ENCODE results near the gene SP6. TPM values are rescaled to one million over a fixed set of nuclear protein-coding genes. Genes with fewer than 3 reads are reported as not detected.

SP6 gene
- total RNA-seq, 1 experiment from 2014 or later, result 3.1 TPM

- no peaks in the 10 kb centered on the region for H3F3A ChIP-seq (ENCODE audit: low read length, unreplicated experiment)
- ChIA-PET POLR2A (ENCODE audit: unreplicated experiment) (interaction anchor here (0.6 to 1.0 kb wide), 4 partner anchors 10 to 216 kb away, joined by 3 to 8 read pairs (median 4); partner anchors contain the start of genes NFE2L1 and OSBPL7), CTCF (interaction anchor here (0.6 to 1.0 kb wide), 2 partner anchors 9 to 547 kb away, joined by 3 to 5 read pairs; partner anchors contain the start of gene SCRN2)
- H3K4me3 ChIP-seq (ENCODE audit: low read length), result peak overlapping the region; percentile 71
- no peaks in the 10 kb centered on the region for H3K9me3 ChIP-seq (ENCODE audit: low read length)
- peak overlapping the region; percentile 1; the same call in 1 of the 2 replicates for H3K27ac ChIP-seq (ENCODE audit: low read length)
- H2AFZ ChIP-seq (ENCODE audit: low read length), result peak overlapping the region; percentile 85
- no peaks in the 10 kb centered on the region for H4K20me1 ChIP-seq (ENCODE audit: low read length)
- TSS peak; percentile 85 for BruUV-seq (replicated peaks)
- H3K9me2 ChIP-seq (replicated peaks; ENCODE audit: low read length), result no peaks in the 10 kb centered on the region
- peaks cover 28% of the 10 kb centered on the region for H3K79me2 ChIP-seq (ENCODE audit: low read length)
- ATAC-seq (peak; percentile 27; the same call in 1 of the 2 replicates), DNase-seq (no peak)
- peaks cover 17% of the 10 kb centered on the region for H3K4me1 ChIP-seq (ENCODE audit: insufficient read depth, low read length)
- peak overlapping the region; percentile 74 for H3K9ac ChIP-seq (ENCODE audit: low read length)
- intact Hi-C loops (cut with micrococcal nuclease), result loop anchor here (1.0 to 2.0 kb wide), 2 partner anchors 11 to 55 kb away; partner anchors contain the start of gene OSBPL7
- peak overlapping the region; percentile 95 for H3K4me2 ChIP-seq (ENCODE audit: low read length)
- H3K27me3 ChIP-seq (ENCODE audit: low read length), result no peaks in the 10 kb centered on the region
- TF ChIP-seq EZH2 (IDR thresholded peaks at IDR 0.05; ENCODE audit: low read length, unreplicated experiment), result no peak
- no peak for TF ChIP-seq CTCF (conservative IDR thresholded peaks at IDR 0.05; ENCODE audit: low read depth, low read length)
- no peak for TF ChIP-seq EZH2phosphoT487 (IDR thresholded peaks at IDR 0.05; ENCODE audit: borderline replicate concordance, low read length)
- peaks cover 13% of the 10 kb centered on the region for H3K36me3 ChIP-seq (ENCODE audit: low read depth, low read length)
Observed at GRCh38 chr17:47831934-47832327, 19.0 kb downstream of the SP6 start.

GRCh38 chr17:47831003-47831933 is 19.7 kb downstream of the SP6 start, which contains the start of the genes LRRC46 and MRPL10:
TSS of gene LRRC46 (plus strand) at chr17:47831670. CDS start at chr17:47831990, 320 bp downstream.
TSS of gene MRPL10 (minus strand) at chr17:47831541. CDS start at chr17:47831511, 30 bp downstream.
- BruUV-seq (replicated peaks), result TSS peak; percentile 83

More at GRCh38 chr17:47831003-47831933, 19.7 kb downstream of the SP6 start, which contains the start of the genes LRRC46 and MRPL10:
- peak; percentile 96 for DNase-seq
- H3K79me2 ChIP-seq (ENCODE audit: low read length), result peaks cover 28% of the 10 kb centered on the region
- peaks cover 20% of the 10 kb centered on the region for H3K36me3 ChIP-seq (ENCODE audit: low read depth, low read length)
- H3K9ac ChIP-seq (ENCODE audit: low read length), result peak within 1 kb of the TSS; percentile 74
- H3K9me2 ChIP-seq (replicated peaks; ENCODE audit: low read length), result no peaks in the 10 kb centered on the region
- ChIA-PET POLR2A (ENCODE audit: unreplicated experiment) (interaction anchor here (0.5 to 1.0 kb wide), 7 partner anchors 9 to 349 kb away, joined by 3 to 11 read pairs (median 3); partner anchors contain the start of genes NFE2L1 and OSBPL7), CTCF (interaction anchor here (0.6 to 1.0 kb wide), 3 partner anchors 10 to 547 kb away, joined by 3 to 5 read pairs (median 3); partner anchors contain the start of gene SCRN2)
- peak within 1 kb of the TSS; percentile 95 for H3K4me2 ChIP-seq (ENCODE audit: low read length)
- H2AFZ ChIP-seq (ENCODE audit: low read length), result peak within 1 kb of the TSS; percentile 85
- no peaks in the 10 kb centered on the region for H3F3A ChIP-seq (ENCODE audit: low read length, unreplicated experiment)
- peaks cover 17% of the 10 kb centered on the region for H3K4me1 ChIP-seq (ENCODE audit: insufficient read depth, low read length)
- TF ChIP-seq EZH2 (IDR thresholded peaks at IDR 0.05; ENCODE audit: low read length, unreplicated experiment), result no peak
- peak; percentile 86 for TF ChIP-seq CTCF (conservative IDR thresholded peaks at IDR 0.05; ENCODE audit: low read depth, low read length)
- H4K20me1 ChIP-seq (ENCODE audit: low read length), result no peaks in the 10 kb centered on the region
- peak within 1 kb of the TSS; percentile 11 for H3K27ac ChIP-seq (ENCODE audit: low read length)
- H3K4me3 ChIP-seq (ENCODE audit: low read length), result peak within 1 kb of the TSS; percentile 71
- intact Hi-C loops (cut with micrococcal nuclease), result loop anchor here (1.0 to 2.0 kb wide), 2 partner anchors 10 to 54 kb away; partner anchors contain the start of gene OSBPL7
- ATAC-seq, result peak; percentile 90
- no peaks in the 10 kb centered on the region for H3K27me3 ChIP-seq (ENCODE audit: low read length)
- H3K9me3 ChIP-seq (ENCODE audit: low read length), result no peaks in the 10 kb centered on the region

Measured in PC-3 (cell line).